ENCODE results near the gene COX4I2.

GRCh38 chr20:31643522-31643921 lies 5.8 kb downstream of the COX4I2 start:
- TF ChIP-seq, protein P1, sequence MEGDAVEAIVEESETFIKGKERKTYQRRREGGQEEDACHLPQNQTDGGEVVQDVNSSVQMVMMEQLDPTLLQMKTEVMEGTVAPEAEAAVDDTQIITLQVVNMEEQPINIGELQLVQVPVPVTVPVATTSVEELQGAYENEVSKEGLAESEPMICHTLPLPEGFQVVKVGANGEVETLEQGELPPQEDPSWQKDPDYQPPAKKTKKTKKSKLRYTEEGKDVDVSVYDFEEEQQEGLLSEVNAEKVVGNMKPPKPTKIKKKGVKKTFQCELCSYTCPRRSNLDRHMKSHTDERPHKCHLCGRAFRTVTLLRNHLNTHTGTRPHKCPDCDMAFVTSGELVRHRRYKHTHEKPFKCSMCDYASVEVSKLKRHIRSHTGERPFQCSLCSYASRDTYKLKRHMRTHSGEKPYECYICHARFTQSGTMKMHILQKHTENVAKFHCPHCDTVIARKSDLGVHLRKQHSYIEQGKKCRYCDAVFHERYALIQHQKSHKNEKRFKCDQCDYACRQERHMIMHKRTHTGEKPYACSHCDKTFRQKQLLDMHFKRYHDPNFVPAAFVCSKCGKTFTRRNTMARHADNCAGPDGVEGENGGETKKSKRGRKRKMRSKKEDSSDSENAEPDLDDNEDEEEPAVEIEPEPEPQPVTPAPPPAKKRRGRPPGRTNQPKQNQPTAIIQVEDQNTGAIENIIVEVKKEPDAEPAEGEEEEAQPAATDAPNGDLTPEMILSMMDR (IDR thresholded peaks at IDR 0.05): no peak
- no peak for TF ChIP-seq POLR2A (IDR thresholded peaks at IDR 0.05)

Measured in heart left ventricle (tissue), 13 donors.